ENCODE results near the gene TCF21.

DNA sequence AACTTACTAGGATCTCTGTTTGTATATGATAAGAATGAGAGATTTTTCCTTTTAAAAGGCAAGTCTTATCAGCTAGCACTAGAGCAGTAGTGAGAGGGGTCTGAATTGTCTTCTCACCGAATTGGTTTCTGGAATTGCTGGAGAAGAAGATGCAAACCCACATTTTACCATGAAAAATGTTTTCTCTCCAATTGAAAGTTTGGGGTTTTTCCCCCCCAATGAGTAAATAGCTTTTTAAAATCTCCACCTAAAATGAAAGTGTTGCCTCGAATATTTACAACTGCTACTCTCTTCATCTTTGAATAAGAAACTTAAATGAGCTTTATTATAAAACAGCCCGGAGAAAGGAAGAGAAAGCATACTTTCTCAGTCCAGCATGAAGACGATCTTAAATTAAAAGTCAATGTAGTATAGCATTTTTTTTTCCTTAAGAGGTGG lies 1.8 kb downstream of the TCF21 start:
- TF ChIP-seq POLR2A (IDR thresholded peaks at IDR 0.05; ENCODE audit: extremely low read depth, insufficient read length), result no peak
- TF ChIP-seq, protein P1, sequence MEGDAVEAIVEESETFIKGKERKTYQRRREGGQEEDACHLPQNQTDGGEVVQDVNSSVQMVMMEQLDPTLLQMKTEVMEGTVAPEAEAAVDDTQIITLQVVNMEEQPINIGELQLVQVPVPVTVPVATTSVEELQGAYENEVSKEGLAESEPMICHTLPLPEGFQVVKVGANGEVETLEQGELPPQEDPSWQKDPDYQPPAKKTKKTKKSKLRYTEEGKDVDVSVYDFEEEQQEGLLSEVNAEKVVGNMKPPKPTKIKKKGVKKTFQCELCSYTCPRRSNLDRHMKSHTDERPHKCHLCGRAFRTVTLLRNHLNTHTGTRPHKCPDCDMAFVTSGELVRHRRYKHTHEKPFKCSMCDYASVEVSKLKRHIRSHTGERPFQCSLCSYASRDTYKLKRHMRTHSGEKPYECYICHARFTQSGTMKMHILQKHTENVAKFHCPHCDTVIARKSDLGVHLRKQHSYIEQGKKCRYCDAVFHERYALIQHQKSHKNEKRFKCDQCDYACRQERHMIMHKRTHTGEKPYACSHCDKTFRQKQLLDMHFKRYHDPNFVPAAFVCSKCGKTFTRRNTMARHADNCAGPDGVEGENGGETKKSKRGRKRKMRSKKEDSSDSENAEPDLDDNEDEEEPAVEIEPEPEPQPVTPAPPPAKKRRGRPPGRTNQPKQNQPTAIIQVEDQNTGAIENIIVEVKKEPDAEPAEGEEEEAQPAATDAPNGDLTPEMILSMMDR (IDR thresholded peaks at IDR 0.05; ENCODE audit: low read depth, low read length), result no peak
- no peak for TF ChIP-seq MYC (IDR thresholded peaks at IDR 0.05; ENCODE audit: low read depth, low read length)
- no peak for TF ChIP-seq MAX (IDR thresholded peaks at IDR 0.05; ENCODE audit: low read depth, low read length)

Measured in NB4 (cell line).